ENCODE data around the gene ACAT2. TPM values are rescaled to one million over a fixed set of nuclear protein-coding genes. Genes with fewer than 3 reads are reported as not detected.
"Not testable (repeated sequence)": the region's sequence is repeated elsewhere in the genome, so short reads cannot be mapped to it uniquely, and the experiment has no call there.

The ACAT2 gene
- total RNA-seq, 1 experiment from 2014 or later, result 45.2 TPM

GRCh38 chr6:159789377-159790148 lies 27.7 kb downstream of the ACAT2 start, which contains the start of gene TCP1:
Gene TCP1 (minus strand): TSS chr6:159789602. CDS start chr6:159789468, 134 bp downstream.
- DNase-seq, result peak; percentile 99
- no peaks in the 10 kb centered on the region for H3K27me3 ChIP-seq
- no peaks in the 10 kb centered on the region for H3K9me3 ChIP-seq
- H3K4me3 ChIP-seq, result peak within 1 kb of the TSS; percentile 77
- peaks cover 76% of the 10 kb centered on the region for H3K36me3 ChIP-seq

DNA sequence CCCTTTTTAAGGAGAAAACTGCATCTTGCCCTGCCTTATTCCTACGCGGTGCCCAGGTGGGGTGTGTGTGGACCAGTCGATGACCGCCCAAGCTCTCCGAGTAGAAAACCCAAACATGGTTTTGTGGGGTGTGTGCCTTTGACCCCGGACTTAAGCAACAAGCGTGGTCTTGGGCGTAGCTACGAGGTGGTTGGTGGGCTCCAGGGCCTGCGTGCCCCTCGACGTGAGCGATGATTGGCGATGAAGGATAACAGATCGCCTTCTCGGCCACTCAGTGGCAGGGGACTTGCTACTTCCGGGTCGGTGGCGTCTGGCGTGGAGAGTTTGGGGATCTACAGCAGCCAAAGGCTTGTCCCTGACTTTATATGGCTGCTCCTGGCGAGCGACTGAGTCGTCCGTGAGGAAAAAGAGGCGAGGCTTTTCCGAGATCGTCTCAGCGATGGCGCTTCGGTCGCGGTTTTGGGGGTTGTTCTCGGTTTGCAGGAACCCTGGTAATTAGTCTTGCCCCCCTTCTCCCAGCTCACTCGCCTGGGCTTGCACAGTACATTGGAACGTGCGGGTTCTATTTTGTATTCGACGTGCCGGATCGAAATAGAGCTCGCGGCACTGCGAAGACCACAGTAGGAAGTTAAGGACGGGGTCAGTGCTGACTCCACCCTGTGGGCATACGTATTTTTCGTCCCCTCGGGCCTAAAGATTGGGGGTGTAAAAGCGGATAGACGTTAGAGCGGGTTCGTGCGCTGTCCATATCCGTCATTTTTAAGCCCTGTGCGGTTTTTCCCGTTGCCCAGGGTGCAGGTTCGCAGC lies 28.5 kb downstream of the ACAT2 start, which contains the start of gene MRPL18:
TSS of gene MRPL18 (plus strand) at position 319 of the 807 bp plus-strand sequence. CDS start at position 440, 121 bp downstream.
- H3K9me3 ChIP-seq, result no peaks in the 10 kb centered on the region
- H3K27me3 ChIP-seq, result no peaks in the 10 kb centered on the region
- peak; percentile 96 for DNase-seq
- peak within 1 kb of the TSS; percentile 77 for H3K4me3 ChIP-seq
- peaks cover 73% of the 10 kb centered on the region for H3K36me3 ChIP-seq

- Histone ChIP-seq H3K36me3 (peaks cover 66% of the 10 kb centered on the region), H3K27me3 (no peaks in the 10 kb centered on the region), H3K9me3 (no peaks in the 10 kb centered on the region), H3K4me3 (peak overlapping the region; percentile 77)
- no peak for DNase-seq
Measured at GRCh38 chr6:159790956-159791598, 29.2 kb downstream of the ACAT2 start.

- H3K27me3 ChIP-seq, H3K4me3 ChIP-seq, DNase-seq, H3K9me3 ChIP-seq: not testable (repeated sequence)
- H3K36me3 ChIP-seq, result peaks cover 70% of the 10 kb centered on the region
Measured at GRCh38 chr6:159794976-159795375, 33.1 kb downstream of the ACAT2 start.

DNA sequence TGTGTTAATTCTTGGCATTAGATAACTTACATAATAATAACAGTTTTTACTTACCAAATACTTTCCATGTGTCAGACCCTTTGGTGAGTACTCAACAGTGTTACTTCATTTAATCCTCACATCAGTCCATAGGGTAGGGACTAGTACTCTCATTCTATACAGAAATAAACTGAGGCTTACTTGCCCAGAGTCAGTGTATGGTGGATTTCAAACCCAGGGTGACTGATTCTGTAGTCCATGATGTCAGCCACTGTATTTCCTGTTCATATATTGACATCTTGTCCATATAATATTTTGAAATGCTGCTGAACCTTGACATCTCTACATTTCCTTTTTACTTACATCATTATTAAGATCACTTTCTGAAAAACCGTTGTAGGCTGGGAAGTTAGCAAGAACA lies 35.7 kb downstream of the ACAT2 start:
- no peaks in the 10 kb centered on the region for H3K9me3 ChIP-seq
- peaks cover 54% of the 10 kb centered on the region for H3K36me3 ChIP-seq
- no peak for DNase-seq
- H3K4me3 ChIP-seq, result no peak overlapping the region
- no peaks in the 10 kb centered on the region for H3K27me3 ChIP-seq

GRCh38 chr6:159800141-159800865 lies 38.5 kb downstream of the ACAT2 start, which contains the start of gene PNLDC1:
Gene PNLDC1 (plus strand): TSS chr6:159800276. CDS start chr6:159800308, 32 bp downstream.
- H3K36me3 ChIP-seq, result peaks cover 30% of the 10 kb centered on the region
- H3K4me3 ChIP-seq, result no peak within 1 kb of the TSS
- DNase-seq, result no peak
- H3K9me3 ChIP-seq, result no peaks in the 10 kb centered on the region
- H3K27me3 ChIP-seq, result no peaks in the 10 kb centered on the region

GRCh38 chr6:159801935-159802334 lies 40.1 kb downstream of the ACAT2 start:
- no peak overlapping the region for H3K4me3 ChIP-seq
- no peaks in the 10 kb centered on the region for H3K27me3 ChIP-seq
- H3K36me3 ChIP-seq, result peaks cover 25% of the 10 kb centered on the region
- H3K9me3 ChIP-seq, result no peaks in the 10 kb centered on the region
- DNase-seq, result no peak

DNA sequence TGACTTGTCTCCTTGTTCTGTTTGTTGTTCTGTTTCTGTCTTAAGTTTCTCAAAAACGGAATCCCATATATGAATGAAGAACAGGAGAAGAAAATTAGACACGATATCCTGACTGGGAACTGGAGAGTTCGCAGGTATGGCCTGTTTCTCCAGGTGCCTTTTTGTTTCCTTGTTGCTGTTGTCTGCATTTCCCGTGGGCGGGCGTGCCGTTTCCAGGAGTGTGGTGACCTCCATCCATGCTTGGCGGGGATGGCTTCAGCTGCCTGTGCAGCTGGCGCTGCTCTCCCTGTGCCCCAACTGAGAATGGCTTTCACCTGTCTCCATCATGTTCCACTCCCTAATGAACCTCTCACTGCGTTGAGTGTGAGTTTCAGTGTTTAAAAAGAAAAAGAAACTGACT lies 42.7 kb downstream of the ACAT2 start:
- H3K27me3 ChIP-seq, result no peaks in the 10 kb centered on the region
- no peaks in the 10 kb centered on the region for H3K9me3 ChIP-seq
- DNase-seq, result no peak
- H3K4me3 ChIP-seq, result no peak overlapping the region
- peaks cover under 1% of the 10 kb centered on the region; the same call in 1 of the 2 replicates for H3K36me3 ChIP-seq

GRCh38 chr6:159805440-159806020 lies 43.7 kb downstream of the ACAT2 start:
- H3K4me3 ChIP-seq, result no peak overlapping the region
- DNase-seq, result no peak
- no peaks in the 10 kb centered on the region for H3K27me3 ChIP-seq
- H3K36me3 ChIP-seq, result no peaks in the 10 kb centered on the region
- H3K9me3 ChIP-seq, result no peaks in the 10 kb centered on the region

GRCh38 chr6:159806021-159806458 lies 44.2 kb downstream of the ACAT2 start:
- Histone ChIP-seq H3K36me3 (no peaks in the 10 kb centered on the region), H3K27me3 (no peaks in the 10 kb centered on the region), H3K4me3 (no peak overlapping the region), H3K9me3 (no peaks in the 10 kb centered on the region)
- DNase-seq, result no peak

- Histone ChIP-seq H3K4me3 (no peak overlapping the region), H3K27me3 (no peaks in the 10 kb centered on the region), H3K36me3 (no peaks in the 10 kb centered on the region), H3K9me3 (no peaks in the 10 kb centered on the region)
- no peak for DNase-seq
Measured at GRCh38 chr6:159807150-159807858, 45.5 kb downstream of the ACAT2 start.

DNA sequence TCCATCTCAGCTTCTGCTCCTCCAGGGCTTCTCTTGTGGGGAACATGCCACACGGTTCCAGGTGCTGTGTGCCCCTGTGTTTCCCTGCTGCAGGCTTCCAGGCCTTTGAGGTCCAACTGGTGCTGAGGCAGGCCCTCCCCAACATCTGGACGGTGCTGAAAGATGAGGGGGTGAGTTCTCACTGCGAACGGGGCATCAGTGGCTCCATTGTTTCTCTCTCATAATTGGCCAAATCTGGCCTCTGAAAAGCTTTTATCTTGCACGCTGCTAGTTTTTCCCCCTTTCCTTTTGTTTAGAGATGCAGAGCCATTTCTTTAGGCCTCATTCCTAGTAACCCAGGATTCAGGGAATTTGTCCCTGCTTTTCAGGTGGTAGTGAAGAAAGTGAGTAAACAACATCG lies 46.8 kb downstream of the ACAT2 start:
- DNase-seq, result no peak
- no peaks in the 10 kb centered on the region for H3K9me3 ChIP-seq
- H3K36me3 ChIP-seq, result no peaks in the 10 kb centered on the region
- H3K27me3 ChIP-seq, result no peaks in the 10 kb centered on the region
- no peak overlapping the region for H3K4me3 ChIP-seq

DNA sequence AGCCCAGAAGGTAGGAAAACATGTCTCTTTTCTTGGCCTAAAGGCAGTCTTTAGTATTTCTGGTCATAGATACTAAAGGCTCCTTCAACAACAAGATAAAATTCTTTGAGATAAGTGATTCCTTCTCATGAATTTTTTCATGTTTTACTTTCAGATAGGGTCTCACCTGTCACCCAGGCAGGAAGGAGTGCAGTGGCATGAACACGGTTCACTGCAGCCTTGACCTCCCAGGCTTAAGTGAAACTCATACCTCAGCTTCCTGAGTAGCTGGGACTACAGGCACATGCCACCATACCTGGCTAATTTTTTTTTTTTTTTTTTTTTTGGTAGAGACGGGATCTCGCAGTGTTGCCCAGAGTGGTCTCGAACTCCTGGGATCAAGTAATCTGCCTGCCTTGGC lies 47.3 kb downstream of the ACAT2 start:
- no peak for DNase-seq
- Histone ChIP-seq H3K27me3 (no peaks in the 10 kb centered on the region), H3K9me3 (no peaks in the 10 kb centered on the region)

DNA sequence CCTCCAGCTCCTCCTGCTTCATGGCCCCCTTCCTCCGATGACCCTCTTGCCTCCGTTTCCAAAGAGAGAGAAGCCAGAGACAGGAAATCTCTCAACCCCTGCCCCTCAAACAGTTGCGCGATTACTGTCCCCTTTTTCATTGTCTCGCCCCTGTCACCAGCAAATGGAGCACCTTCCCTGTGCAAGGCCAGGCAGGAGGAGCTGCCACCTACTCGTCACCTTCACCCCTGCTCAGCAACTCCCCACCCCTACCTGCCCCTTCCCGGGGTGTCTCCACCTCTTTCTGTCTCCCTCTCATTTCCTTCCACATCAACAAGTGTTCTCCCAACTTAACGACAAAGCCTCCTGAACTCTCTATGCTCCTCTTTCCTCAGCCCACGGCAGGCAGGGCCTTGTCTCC lies 51.9 kb downstream of the ACAT2 start:
- H3K27me3 ChIP-seq, result no peaks in the 10 kb centered on the region
- H3K4me3 ChIP-seq, result no peak overlapping the region
- no peak for DNase-seq
- H3K9me3 ChIP-seq, result no peaks in the 10 kb centered on the region
- no peaks in the 10 kb centered on the region for H3K36me3 ChIP-seq

More for the DNA sequence above, 47.3 kb downstream of the ACAT2 start:
- no peaks in the 10 kb centered on the region for H3K36me3 ChIP-seq
- H3K4me3 ChIP-seq, result no peak overlapping the region

DNA sequence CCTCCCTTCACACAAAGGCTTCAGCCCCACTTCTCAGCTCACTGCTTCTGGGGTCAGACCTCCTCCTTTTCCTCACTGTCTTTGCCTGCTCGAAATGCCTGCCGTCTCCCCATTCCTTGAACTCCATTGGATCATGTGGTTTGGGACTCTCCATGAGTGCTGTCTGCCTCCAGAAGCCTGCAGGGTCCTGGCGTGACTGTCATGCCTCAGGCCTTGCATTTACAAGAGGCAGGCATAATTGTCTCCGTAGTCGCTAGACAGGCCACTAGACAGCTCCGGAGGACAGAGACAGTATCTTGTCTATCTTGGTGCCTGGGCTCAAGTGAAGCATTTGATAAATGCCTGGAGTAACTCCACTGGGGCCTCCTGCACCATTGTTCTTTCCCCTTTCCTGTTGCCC lies 53.6 kb downstream of the ACAT2 start:
- Histone ChIP-seq H3K9me3 (no peaks in the 10 kb centered on the region), H3K27me3 (no peaks in the 10 kb centered on the region), H3K4me3 (no peak overlapping the region), H3K36me3 (no peaks in the 10 kb centered on the region)
- no peak for DNase-seq
